HG02610 (cell line): ENCODE measurements around the gene CALM3.
"Not testable (repeated sequence)": the region's sequence is repeated elsewhere in the genome, so short reads cannot be mapped to it uniquely, and the experiment has no call there.

Experiments used
- ATAC-seq: cut with Tn5 transposase; IDR thresholded peaks from one replicate; pipeline ENCODE4 v1.9.1; 2021; ENCODE audit warnings: mild to moderate bottlenecking, moderate library complexity; ENCODE audit not compliant: unreplicated experiment

The CALM3 gene

DNA sequence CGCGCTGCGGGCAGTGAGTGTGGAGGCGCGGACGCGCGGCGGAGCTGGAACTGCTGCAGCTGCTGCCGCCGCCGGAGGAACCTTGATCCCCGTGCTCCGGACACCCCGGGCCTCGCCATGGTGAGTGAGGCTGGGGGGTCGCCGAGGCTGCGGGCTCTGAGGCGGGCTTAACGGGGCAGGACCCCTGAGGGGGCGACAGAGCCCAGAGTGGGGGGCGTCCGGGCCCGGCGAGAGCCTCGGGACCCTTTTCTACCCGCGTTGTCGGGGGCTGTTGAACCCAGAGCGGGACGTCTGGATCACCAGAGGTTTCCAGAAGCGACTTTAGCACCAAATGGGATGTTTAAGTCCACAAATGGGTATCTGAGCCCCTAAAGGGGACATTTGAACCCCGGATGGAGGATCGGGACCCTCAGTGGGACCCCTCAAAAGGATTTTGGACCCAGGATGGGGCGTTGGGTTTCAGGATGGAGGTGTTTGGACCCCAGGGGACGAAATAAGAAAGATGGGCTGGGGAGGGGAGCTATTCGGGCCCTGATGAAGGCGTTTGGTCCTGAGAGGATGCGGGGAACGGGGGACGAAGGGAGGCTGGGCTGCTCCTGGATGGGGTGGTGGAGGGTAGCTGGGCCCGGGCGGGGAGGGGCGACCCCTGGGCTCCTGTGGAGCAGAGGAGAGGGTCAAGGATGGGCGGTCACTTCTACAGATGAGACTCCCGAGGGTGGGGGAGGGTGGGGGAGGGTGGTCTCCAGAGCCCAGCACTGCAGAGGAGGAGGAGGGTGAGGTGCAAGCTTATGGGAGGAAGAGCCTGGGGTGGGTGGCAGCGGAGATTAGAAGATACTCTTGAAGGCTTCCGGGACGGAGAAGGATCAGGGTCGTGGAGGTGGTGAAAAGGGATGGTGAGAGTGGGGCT lies at the start of gene CALM3:
CALM3 (plus strand) TSS at position 13 of the 907 bp plus-strand sequence; CDS start at position 118, 105 bp downstream.
- ATAC-seq: no peak

DNA sequence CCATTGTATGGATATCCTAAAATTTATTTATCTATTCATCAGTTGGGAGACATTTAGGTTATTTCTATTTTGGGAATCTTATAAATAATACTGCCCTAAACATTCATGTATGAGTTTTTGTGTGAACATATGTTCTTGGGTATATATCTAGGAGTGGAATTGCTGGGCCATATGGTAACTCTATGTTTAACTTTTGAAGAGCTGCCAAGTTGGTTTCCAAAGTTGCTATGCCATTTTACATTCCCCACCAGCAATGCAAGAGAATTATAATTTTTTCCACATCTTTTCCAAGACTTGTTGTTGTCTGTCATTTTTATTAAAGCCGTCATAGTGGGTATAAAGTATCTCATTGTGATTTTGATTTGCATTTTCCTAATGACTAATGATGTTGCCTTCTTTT lies 48.2 kb upstream of the CALM3 start:
- no peak for ATAC-seq

DNA sequence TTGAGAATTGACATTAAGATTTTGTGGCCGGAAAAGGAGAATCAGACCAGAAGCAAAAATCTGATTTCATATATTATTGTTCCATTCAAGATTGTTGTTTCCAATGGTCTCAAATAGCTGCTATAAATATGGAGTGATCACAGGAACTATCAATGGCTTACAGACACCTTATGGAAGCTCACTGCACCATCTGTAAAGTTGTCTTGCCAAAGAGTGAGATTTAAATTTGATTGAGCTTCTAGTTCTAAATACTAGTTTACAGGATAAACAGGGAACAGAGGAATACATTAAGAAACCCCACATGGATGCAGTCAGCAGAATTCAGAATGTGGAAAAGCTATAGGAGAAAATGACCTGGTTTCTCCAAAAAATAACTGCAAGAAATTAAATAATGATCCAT lies 47.0 kb upstream of the CALM3 start:
- ATAC-seq: no peak

DNA sequence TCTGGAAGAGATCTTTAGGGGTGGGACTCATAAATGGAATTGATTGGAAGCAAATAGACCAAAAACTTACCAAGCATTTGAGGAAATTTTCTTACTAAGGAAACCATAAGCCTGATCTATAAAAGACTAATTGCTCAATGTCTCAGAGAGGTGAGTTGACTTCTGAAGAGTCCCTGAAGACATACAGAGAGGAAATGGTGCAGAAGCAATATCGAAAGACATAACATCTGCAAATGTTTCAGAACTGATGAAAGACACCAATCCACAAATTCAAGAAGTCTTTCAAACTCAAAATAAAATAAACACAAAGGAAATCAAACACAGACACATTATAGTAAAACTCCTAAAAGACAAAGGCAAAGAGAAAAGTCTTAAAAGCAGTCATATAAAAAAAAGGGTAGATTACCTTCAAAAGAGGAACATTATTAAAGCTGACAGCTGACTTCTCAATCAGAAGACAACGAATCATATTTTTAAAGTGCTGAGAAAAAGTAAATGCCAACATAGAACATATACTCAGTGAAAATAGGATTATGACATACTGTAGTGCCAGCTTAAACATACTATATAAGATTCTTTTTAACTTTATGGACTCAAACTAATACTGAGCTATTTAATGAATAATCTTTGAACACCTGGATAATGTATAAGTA lies 45.4 kb upstream of the CALM3 start:
- ATAC-seq: no peak

DNA sequence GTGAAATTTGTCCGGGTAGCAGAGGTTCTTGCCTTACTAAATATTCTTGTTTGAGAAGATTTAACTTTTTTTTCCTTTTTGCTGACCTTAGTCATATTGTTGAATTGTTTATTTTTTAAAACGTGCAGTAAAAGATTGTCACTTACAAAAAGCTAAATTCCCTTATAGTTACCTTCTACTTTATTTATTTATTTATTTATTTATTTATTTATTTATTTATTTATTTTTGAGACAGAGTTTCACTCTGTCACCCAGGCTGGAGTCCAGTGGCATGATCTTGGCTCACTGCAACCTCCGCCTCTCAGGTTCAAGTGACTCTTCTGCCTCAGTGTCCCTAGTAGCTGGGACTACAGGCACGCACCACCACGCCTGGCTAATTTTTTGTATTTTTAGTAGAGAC lies 44.7 kb upstream of the CALM3 start:
- ATAC-seq: not testable (repeated sequence)

DNA sequence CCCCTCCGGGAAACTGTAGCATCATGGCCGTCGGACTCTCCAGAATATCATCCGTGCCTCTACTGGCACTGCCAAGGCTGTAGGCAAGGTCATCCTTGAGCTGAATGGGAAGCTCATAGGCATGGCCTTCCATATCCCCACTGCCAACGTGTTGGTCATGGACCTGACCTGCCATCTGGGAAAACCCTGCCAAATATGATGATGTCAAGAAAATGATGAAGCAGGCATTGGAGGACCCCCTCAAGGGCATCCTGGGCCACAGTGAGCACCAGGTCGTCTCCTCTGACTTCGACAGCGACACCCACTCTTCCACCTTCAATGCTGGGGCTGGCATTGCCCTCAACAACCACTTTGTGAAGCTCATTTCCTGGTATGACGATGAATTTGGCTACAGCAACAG lies 41.9 kb upstream of the CALM3 start:
- ATAC-seq: no peak

DNA sequence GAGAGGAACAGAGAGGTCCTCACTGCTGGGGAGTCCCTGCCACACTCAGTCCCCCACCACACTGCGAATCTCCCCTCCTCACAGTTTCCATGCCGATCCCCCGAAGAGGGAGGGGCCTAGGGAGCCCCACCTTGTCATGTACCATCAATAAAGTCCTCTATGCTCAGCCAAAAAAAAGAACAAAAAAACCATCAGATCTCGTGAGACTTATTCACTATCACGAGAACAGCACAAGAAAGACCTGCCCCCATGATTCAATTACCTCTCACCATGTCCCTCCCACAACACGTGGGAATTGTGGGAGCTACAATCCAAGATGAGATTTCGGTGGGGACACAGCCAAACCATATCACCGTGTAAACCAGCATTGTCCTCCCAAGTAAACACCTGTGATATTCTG lies 41.5 kb upstream of the CALM3 start:
- not testable (repeated sequence) for ATAC-seq

DNA sequence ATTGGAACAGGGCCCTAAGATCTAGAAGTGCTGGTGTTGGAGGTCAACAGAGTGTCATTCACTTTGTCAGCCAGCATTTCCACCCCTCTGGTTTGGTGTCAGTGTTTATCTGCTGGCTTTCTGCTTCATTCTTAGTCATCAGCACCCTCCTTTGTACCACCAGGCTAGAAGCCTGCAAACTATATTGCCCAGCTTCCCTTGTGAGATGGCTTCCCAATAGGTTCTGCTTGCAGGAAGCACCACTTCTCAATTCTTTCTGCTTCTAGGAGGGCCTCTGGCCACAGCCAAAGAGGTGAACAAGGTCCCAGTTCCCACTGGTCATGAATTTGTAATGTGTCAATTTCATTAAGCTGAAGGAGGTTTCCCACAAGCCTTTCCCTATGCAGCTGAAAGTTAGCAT lies 36.4 kb upstream of the CALM3 start:
- no peak for ATAC-seq

DNA sequence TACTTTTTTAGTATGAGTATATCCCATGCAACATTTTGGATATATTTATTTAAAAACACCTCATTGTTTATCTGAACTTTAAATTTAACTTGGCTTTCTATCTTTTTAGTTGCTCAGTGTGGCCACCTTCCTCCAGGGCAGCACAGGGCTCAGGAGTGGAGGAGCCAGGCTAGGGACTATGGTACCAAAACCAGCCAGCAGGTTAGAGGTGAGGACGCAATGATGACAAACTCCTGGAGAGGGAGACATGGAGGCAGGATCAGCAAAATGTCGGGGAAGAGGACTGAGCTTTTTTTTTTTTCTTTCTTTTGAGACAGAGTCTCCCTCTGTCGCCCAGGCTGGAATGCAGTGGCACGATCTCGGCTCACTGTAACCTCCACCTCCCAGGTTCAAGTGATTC lies 29.6 kb upstream of the CALM3 start:
- ATAC-seq: no peak

DNA sequence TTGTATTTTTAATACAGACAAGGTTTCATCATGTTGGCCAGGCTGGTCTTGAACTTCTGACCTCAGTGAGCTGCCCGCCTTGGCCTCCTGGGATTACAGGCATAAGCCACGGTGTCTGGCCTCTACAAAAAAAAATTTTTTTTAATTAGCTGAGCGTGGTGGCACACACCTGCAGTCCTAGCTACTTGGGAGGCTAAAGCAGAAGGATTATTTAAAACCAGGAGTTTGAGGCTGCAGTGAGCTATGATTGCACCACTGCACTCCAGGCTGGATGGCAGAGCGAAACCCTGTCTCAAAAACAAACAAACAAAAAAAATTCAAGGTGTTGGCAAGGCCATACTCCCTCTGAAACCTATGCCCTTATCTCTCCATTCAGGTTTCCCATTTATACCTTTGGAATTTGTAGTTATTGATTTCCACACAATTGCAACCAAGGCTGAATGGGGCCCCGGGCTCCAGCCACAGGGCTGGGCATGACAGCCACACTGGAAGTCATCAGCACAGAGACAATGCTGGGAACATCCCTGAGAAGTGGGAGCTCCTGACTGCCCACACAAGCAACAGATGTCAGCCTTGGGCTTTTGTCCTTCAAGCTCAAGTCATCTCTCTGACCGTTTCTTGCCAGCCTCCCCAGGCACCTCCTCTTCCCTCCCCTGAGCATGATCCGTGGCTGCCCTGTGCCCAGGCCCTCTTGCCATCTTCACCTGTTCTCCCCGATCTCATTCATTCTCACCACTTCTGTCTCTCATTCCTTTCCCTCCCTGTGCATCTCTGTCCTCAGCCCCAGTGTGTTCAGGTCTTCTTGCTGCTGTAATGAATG lies 27.2 kb upstream of the CALM3 start:
- ATAC-seq: no peak

DNA sequence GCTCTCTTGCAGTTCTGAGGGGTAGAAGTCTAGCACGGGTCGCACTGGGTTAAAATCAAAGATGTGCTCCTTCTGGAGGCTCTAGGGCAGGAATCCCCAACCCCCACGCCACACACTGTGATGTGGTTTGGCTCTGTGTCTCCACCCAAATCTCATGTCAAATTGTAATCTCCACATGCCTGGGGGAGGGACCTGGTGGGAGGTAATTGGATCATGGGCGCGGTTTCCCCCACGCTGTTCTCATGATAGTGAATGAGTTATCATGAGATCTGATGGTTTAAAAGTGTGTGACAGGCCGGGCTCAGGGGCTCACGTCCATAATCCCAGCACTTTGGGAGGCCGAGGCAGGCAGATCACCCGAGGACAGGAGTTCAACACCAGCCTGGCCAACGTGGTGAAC lies 26.6 kb upstream of the CALM3 start:
- ATAC-seq: no peak

DNA sequence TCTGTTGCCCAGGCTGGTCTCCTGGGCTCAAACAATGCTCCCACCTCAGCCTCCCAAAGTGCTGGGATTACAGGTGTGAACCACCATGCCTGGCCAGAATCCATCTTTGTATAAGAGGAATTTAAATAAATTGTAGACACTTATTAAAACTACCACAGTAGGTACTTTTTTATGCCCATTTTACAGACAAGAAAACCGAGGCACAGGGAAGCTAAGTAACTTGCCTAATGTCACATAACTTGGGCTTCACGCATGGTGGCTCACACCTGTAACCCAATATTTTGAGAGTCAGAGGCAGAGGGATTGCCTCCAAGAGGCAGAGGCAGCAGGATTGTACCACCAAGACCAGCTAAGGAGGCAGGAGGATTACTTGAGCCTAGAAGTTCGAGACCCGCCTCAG lies 22.7 kb upstream of the CALM3 start:
- ATAC-seq: no peak

DNA sequence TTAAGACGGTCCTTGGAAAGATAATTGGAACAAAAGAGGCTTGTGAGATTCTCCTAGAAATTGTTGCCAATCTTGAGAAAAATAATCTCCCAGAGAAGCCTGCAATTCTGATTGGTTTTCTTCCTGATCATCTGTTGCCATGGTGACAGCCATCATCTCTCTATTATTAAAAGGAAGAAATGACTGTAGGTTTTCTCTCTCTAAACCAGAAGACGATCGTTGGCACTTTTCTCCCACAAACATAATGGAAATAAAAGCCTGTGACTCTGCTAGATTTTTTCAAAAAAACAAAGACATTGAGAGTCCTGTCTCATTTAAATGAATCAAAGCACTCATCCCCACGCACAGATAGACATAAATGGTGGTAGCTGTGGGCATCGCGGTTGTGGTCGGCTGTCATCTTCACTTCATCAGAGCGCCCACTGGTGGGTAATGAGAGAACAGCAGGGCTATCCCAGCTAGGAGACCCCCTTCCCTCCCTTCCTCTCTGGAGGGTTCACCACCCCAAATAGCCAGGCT lies 21.7 kb upstream of the CALM3 start:
- ATAC-seq: no peak

DNA sequence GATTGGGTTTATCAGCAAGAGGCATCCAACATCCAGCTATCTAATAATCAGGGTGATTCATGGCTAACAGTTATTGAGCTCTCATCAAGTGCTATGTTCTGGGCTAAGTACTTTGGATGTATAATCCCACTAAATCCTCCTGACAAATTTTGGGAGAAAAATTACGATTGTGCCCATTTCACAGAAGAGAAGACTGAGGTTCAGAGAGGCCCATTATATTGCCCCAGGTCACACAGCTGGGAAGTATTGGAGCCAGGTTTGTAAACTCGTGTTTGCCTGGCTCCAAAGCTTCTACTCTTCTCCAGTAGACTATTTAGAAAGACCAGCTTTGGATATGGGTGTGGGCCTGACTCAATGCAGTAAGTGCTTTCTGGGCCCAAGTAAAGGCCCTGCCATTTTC lies 20.9 kb upstream of the CALM3 start:
- ATAC-seq: no peak

DNA sequence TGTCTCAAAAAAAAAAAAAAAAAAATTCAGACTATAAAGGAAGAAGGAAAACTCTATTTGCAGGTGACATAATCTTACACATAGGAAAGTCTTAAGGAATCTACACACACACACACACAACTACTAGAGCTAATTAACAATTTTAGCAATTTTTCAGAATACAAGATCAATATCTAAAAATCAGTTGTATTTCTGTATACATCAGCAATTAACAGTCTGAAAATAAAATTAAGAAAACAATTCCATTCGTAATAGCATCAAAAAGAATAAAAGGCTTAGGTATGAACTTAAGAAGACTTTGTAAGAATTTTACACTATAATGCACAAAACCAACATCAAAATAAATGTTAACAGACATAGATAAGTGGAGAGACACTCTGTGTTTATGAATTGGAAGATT lies 15.6 kb upstream of the CALM3 start:
- no peak for ATAC-seq

DNA sequence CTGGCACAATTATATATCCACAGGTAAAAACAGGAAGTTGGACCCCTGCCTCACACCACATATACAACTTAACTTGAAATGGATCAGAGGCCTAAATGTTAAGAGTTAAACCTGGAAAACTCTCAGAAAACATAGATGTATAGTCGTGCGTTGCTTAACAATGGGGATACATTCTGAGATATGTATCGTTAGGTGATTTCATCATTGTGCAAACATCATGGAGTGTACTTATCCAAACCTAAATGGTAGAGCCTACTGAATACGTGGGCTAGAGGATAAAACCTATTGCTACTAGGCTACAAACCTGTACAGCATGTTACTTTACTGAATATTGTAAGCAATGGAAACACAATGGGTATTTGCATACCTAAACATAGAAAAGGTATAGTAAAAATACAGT lies 14.8 kb upstream of the CALM3 start:
- no peak for ATAC-seq

DNA sequence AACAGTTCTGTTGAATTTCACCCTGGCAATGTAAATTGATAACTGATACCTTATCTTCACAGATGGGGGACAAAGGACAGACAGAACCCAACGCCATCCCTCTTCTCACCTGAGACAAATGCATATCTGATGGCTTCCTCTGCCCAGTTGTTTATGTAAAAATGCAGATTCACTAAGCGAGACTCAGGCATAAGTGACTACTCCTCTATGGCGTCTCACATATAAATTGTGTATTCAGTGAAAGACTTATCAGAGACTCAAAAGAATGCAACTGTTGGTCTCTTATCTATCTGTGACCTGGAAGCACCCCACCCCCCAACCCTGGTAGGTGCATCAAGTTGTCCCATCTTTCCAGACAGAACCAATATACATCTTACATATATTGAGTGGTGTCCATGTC lies 13.3 kb upstream of the CALM3 start:
- ATAC-seq: no peak

DNA sequence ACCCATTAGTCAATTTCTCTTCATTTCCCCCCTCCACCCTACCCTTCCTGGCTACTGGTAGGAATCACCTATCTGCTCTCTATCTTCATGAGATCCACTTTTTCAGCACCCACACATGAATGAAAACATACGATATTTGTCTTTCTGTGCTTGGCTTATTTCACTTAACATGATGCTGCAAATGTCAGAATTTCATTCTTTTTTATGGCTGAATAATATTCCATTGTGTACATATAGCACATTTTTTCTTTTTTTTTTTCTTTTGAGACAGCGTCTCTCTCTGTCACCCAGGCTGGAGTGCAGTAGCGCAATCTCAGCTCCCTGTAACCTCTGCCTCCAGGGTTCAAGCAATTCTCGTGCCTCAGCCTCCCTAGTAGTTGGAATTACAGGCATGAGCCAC lies 9.9 kb upstream of the CALM3 start:
- ATAC-seq: no peak

DNA sequence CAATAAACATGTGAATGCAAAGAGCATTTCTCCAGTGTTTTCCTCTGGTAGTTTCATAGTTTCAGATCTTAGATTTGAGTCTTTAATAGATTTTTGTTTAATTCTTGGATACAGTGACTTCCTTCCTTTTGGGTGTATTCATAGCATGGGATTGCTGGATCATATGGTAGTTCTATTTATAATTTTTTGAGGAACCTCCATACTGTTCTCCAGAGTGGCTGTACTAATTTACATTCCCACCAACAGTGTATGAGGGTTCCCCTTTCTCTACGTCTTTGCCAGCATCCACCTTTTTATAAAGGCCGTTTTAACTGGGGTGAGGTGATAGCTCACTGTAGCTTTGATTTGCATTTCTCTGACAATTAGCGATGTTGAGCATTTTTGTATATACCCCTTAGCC lies 9.3 kb upstream of the CALM3 start:
- ATAC-seq: no peak

DNA sequence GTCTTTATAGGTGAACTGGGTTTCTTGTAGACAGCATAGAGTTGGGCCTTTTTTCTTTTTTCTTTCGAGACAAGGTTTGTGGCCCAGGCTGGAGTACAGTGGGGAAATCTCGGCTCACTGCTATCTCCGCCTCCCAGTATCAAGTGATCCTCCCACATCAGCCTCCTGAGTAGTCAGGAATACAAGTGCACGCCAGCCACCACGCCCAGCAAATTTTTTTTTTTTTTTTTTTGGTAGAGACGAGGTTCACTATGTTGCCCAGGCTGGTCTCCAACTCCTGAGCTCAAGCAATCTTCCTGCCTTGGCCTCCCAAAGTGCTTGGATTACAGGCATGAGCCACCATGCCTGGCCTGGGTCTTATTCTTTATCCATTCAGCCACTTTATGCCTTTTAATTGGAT lies 5.1 kb upstream of the CALM3 start:
- no peak for ATAC-seq

DNA sequence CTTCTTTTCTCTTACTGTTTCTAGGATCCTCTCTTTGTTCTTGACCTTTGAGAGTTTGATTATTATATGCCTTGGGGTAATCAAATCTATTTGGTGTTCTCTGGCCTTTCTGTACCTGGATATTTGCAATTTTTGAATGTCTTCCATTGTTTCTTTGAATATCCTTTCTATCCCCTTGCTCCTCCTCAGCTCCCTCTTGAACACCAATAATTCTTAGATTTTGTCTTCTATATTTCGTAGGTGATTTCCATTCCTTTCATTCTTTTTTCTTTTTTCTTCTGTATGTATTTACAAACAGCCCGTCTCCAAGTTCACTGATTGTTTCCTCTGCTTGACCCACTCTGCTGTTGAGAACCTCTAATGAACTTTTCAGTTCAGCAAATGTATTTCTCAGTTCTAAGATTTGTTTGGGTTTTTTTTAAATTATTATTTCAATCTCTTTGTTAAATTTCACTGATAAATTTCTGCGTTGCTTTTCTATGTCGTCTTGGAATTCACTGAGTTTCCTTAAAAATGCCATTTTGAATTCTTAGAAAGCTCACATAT lies 2.7 kb upstream of the CALM3 start:
- ATAC-seq: no peak
